H9 (cell line): Measurements from ENCODE around the gene ACOT13. TPM values are rescaled to one million over a fixed set of nuclear protein-coding genes. Genes with fewer than 3 reads are reported as not detected.

Experiments used
- DNase-seq: peaks from one replicate; pipeline ENCODE4 v3.0.0-alpha.2; 2017
- H2AFZ ChIP-seq: one replicate; pipeline ENCODE4 v1.6.1; 2013; ENCODE audit warnings: mild to moderate bottlenecking, low read length, control low read depth, moderate library complexity
- H2AK5ac ChIP-seq: 2 replicates; pipeline ENCODE4 v1.6.1; 2013; ENCODE audit warnings: low read length, control low read depth, mixed read lengths; ENCODE audit not compliant: insufficient read length
- H2BK120ac ChIP-seq: one replicate; pipeline ENCODE4 v1.6.1; 2013; ENCODE audit warnings: low read depth, mild to moderate bottlenecking, low read length, control low read depth, inconsistent platforms; ENCODE audit not compliant: poor library complexity, severe bottlenecking
- H2BK12ac ChIP-seq: 2 replicates; pipeline ENCODE4 v1.6.1; 2013; ENCODE audit warnings: low read length, control low read depth, mixed read lengths, low read depth; ENCODE audit not compliant: insufficient read length
- H2BK15ac ChIP-seq: 2 replicates; pipeline ENCODE4 v1.6.1; 2013; ENCODE audit warnings: low read depth, low read length, control low read depth
- H2BK20ac ChIP-seq: one replicate; pipeline ENCODE4 v1.6.1; 2013; ENCODE audit warnings: low read depth, mild to moderate bottlenecking, low read length, control low read depth, inconsistent platforms; ENCODE audit not compliant: poor library complexity, severe bottlenecking
- H2BK5ac ChIP-seq: 2 replicates; pipeline ENCODE4 v1.6.1; 2013; ENCODE audit warnings: low read length, control low read depth, mixed read lengths; ENCODE audit not compliant: insufficient read length
- H3K14ac ChIP-seq: 2 replicates; pipeline ENCODE4 v1.6.1; 2013; ENCODE audit warnings: low read length, control low read depth; ENCODE audit not compliant: insufficient read depth
- H3K18ac ChIP-seq: 2 replicates; pipeline ENCODE4 v1.6.1; 2013; ENCODE audit warnings: low read depth, mild to moderate bottlenecking, mixed read lengths, low read length, control low read depth; ENCODE audit not compliant: insufficient read length
- H3K23ac ChIP-seq: 2 replicates; pipeline ENCODE4 v1.6.1; 2013; ENCODE audit warnings: low read length, control low read depth, mixed read lengths, low read depth; ENCODE audit not compliant: insufficient read length
- H3K23me2 ChIP-seq: 2 replicates; pipeline ENCODE4 v1.6.1; 2013; ENCODE audit warnings: low read depth, mild to moderate bottlenecking, mixed read lengths, low read length, control low read depth; ENCODE audit not compliant: insufficient read length, poor library complexity, severe bottlenecking
- H3K27ac ChIP-seq: 2 replicates; pipeline ENCODE4 v1.5.1; 2013; ENCODE audit warnings: low read length, control low read depth, mixed read lengths, low read depth; ENCODE audit not compliant: insufficient read length
- H3K27me3 ChIP-seq: 2 replicates; pipeline ENCODE4 v1.6.1; 2013; ENCODE audit warnings: low read length, control low read depth, inconsistent platforms; ENCODE audit not compliant: insufficient read depth
- H3K4ac ChIP-seq: 2 replicates; pipeline ENCODE4 v1.6.1; 2013; ENCODE audit warnings: low read depth, mild to moderate bottlenecking, control low read depth, inconsistent platforms, low read length, moderate library complexity
- H3K4me1 ChIP-seq: 2 replicates; pipeline ENCODE4 v1.6.1; 2013; ENCODE audit warnings: low read length, control low read depth, inconsistent platforms; ENCODE audit not compliant: insufficient read depth
- H3K4me2 ChIP-seq: 2 replicates; pipeline ENCODE4 v1.6.1; 2013; ENCODE audit warnings: low read length, control low read depth, mixed read lengths; ENCODE audit not compliant: insufficient read length, insufficient read depth
- H3K56ac ChIP-seq: 2 replicates; pipeline ENCODE4 v1.6.1; 2013; ENCODE audit warnings: low read depth, mild to moderate bottlenecking, mixed read lengths, low read length, control low read depth; ENCODE audit not compliant: insufficient read length
- H3K79me1 ChIP-seq: 2 replicates; pipeline ENCODE4 v1.6.1; 2013; ENCODE audit warnings: low read depth, mild to moderate bottlenecking, moderate library complexity, low read length, control low read depth, inconsistent platforms; ENCODE audit not compliant: insufficient read depth, poor library complexity, severe bottlenecking
- H3K79me2 ChIP-seq: 2 replicates; pipeline ENCODE4 v1.6.1; 2013; ENCODE audit warnings: low read length, control low read depth, inconsistent platforms; ENCODE audit not compliant: insufficient read depth
- H3K9ac ChIP-seq: 2 replicates; pipeline ENCODE4 v1.6.1; 2013; ENCODE audit warnings: low read length, control low read depth, mixed read lengths; ENCODE audit not compliant: insufficient read length; ENCODE audit errors: extremely low read depth
- H3K9me3 ChIP-seq: one replicate; pipeline ENCODE4 v1.6.1; 2013; ENCODE audit warnings: low read depth, low read length, inconsistent platforms; ENCODE audit not compliant: control insufficient read depth
- H3T11ph ChIP-seq: one replicate; pipeline ENCODE4 v1.6.1; 2013; ENCODE audit warnings: mild to moderate bottlenecking, low read length, control low read depth, inconsistent platforms
- H4K20me1 ChIP-seq: one replicate; pipeline ENCODE4 v1.6.1; 2013; ENCODE audit not compliant: control insufficient read depth, insufficient read length, insufficient read depth
- H4K5ac ChIP-seq: 2 replicates; pipeline ENCODE4 v1.6.1; 2013; ENCODE audit warnings: low read depth, mild to moderate bottlenecking, mixed read lengths, low read length, control low read depth; ENCODE audit not compliant: insufficient read length
- H4K8ac ChIP-seq: replicated peaks from 2 replicates; pipeline ENCODE4 v1.6.1; 2013; ENCODE audit warnings: low read length, control low read depth, mixed read lengths, low read depth; ENCODE audit not compliant: insufficient read length
- H4K91ac ChIP-seq: 2 replicates; pipeline ENCODE4 v1.6.1; 2013; ENCODE audit warnings: low read depth, mild to moderate bottlenecking, moderate library complexity, mixed read lengths, low read length, control low read depth; ENCODE audit not compliant: insufficient read length
- H3K27ac Mint-ChIP-seq, 3 experiments: 2 replicates in 2 of 3; 3 replicates in 1 of 3; pipeline ENCODE4 v1.8.0; 2020 to 2021; ENCODE audit warnings: mixed read lengths in 3 of 3, mild to moderate bottlenecking in 1 of 3, moderate library complexity in 1 of 3
- H3K27me3 Mint-ChIP-seq: 2 replicates; pipeline ENCODE4 v1.8.0; 2021; ENCODE audit warnings: low read depth, mild to moderate bottlenecking, moderate library complexity, mixed read lengths
- H3K36me3 Mint-ChIP-seq, 3 experiments: 2 replicates in 2 of 3; 3 replicates in 1 of 3; pipeline ENCODE4 v1.8.0; 2020 to 2021; ENCODE audit warnings: low read depth in 3 of 3, mixed read lengths in 3 of 3; ENCODE audit not compliant: insufficient read depth in 1 of 3
- H3K4me1 Mint-ChIP-seq, 2 experiments: 2 replicates each; pipeline ENCODE4 v1.8.0; 2020; ENCODE audit warnings: mixed read lengths in 2 of 2
- H3K4me3 Mint-ChIP-seq, 2 experiments: 2 replicates in 1 of 2; 3 replicates in 1 of 2; pipeline ENCODE4 v1.8.0; 2020 to 2021; ENCODE audit warnings: mild to moderate bottlenecking in 2 of 2, mixed read lengths in 2 of 2, moderate library complexity in 1 of 2
- H3K9me3 Mint-ChIP-seq, 2 experiments: 2 replicates in 1 of 2; 3 replicates in 1 of 2; pipeline ENCODE4 v1.8.0; 2020; ENCODE audit warnings: mild to moderate bottlenecking in 2 of 2, mixed read lengths in 2 of 2, moderate library complexity in 1 of 2
- CTCF ChIP-seq: fragments of 200-600 bp; sonication (generic); conservative IDR thresholded peaks from 3 replicates; pipeline ENCODE4 v1.8.0; 2021; ENCODE audit warnings: antibody characterized with exemption, mild to moderate bottlenecking
- WGBS: extraction: QIAGEN DNeasy Blood & Tissue Kit; methylation state at CpG from one replicate; pipeline ENCODE4 v1.1.7; 2013; ENCODE audit warnings: missing lambda C conversion rate, low lambda C conversion rate, mixed read lengths; ENCODE audit not compliant: insufficient read length; ENCODE audit errors: extremely low coverage; 5-methylcytosine and 5-hydroxymethylcytosine counted together
- total RNA-seq: library from RNA; stranded (reverse); gene quantifications from 2 replicates; pipeline ENCODE4 v1.2.1, GENCODE V29; 2021

The ACOT13 gene
- total RNA-seq, 1 experiment from 2014 or later = 38.0 TPM

GRCh38 chr6:24649691-24650090, 17.2 kb upstream of the ACOT13 start:
- peaks cover 11% of the 10 kb centered on the region in 2 experiments for H3K4me1 Mint-ChIP-seq
- Histone ChIP-seq H3T11ph (no peak overlapping the region), H3K79me2 (no peaks in the 10 kb centered on the region), H4K8ac (no peak overlapping the region), H2BK20ac (no peak overlapping the region), H3K9ac (no peak overlapping the region), H3K56ac (no peak overlapping the region), H2BK12ac (no peak overlapping the region), H3K4me2 (no peak overlapping the region), H3K27ac (no peak overlapping the region), H3K23ac (no peak overlapping the region), H3K27me3 (no peaks in the 10 kb centered on the region), H3K79me1 (no peaks in the 10 kb centered on the region), H4K91ac (no peak overlapping the region), H3K9me3 (no peaks in the 10 kb centered on the region), H4K20me1 (no peaks in the 10 kb centered on the region), H4K5ac (no peak overlapping the region), H3K23me2 (peaks cover 8% of the 10 kb centered on the region), H2AK5ac (no peak overlapping the region), H3K18ac (no peak overlapping the region), H2AFZ (no peak overlapping the region), H2BK120ac (no peak overlapping the region), H3K4me1 (no peaks in the 10 kb centered on the region; the same call in 1 of the 2 replicates), H3K14ac (no peak overlapping the region), H3K4ac (no peak overlapping the region), H2BK15ac (no peak overlapping the region), H2BK5ac (no peak overlapping the region)
- H3K27me3 Mint-ChIP-seq = peaks cover 4% of the 10 kb centered on the region
- TF ChIP-seq CTCF = no peak
- H3K9me3 Mint-ChIP-seq = no peaks in the 10 kb centered on the region
- no peak for DNase-seq
- WGBS = no CpG with 5 or more reads among the region's 2 CpGs
- no peak overlapping the region for H3K4me3 Mint-ChIP-seq
- H3K36me3 Mint-ChIP-seq = peaks cover 16 to 35% (median 34%) of the 10 kb centered on the region in 3 experiments; a peak in 6 of 7 replicates
- H3K27ac Mint-ChIP-seq = no peak overlapping the region; a peak in 1 of 7 replicates
